H1 (cell line): Measurements from ENCODE around the gene FAM53B. TPM values are rescaled to one million over a fixed set of nuclear protein-coding genes. Genes with fewer than 3 reads are reported as not detected.

Experiments
- CTCF ChIA-PET: fragments of 300-600 bp; sonication (Branson Sonifier 250); formaldehyde crosslinking; loops from one replicate; lab custom pipeline; 2021; ENCODE audit not compliant: partially characterized antibody; lab: Charles Lee
- POLR2A ChIA-PET: fragments of 300-600 bp; sonication (Branson Sonifier 250); formaldehyde crosslinking; loops from one replicate; lab custom pipeline; 2021; ENCODE audit warnings: inconsistent platforms; ENCODE audit not compliant: partially characterized antibody; lab: Charles Lee
- DNase-seq, 2 experiments: peaks; one replicate each; pipeline versions ENCODE4 v3.0.0 to v3.0.0-alpha.2; 2010 to 2022; ENCODE audit warnings: low spot score in 2 of 2, low read depth in 1 of 2, mixed read lengths in 1 of 2
- FAIRE-seq: peaks from 2 replicates; lab custom pipeline; 2011; peaks lifted over from hg19 to GRCh38; lab: Jason Lieb, UNC
- H2AFZ ChIP-seq: 2 replicates; pipeline ENCODE4 v1.8.1; 2012; ENCODE audit warnings: low read length, inconsistent platforms
- H2AK5ac ChIP-seq: 2 replicates; pipeline ENCODE4 v1.6.1; 2013; ENCODE audit warnings: low read depth, low read length
- H2BK120ac ChIP-seq: replicated peaks from 2 replicates; pipeline ENCODE3; 2013; ENCODE audit warnings: low read depth, low read length, inconsistent platforms
- H2BK12ac ChIP-seq: 2 replicates; pipeline ENCODE4 v1.6.1; 2013; ENCODE audit warnings: low read depth, low read length
- H2BK15ac ChIP-seq: 2 replicates; pipeline ENCODE4 v1.6.1; 2013; ENCODE audit warnings: low read length
- H2BK20ac ChIP-seq: 2 replicates; pipeline ENCODE4 v1.6.1; 2013; ENCODE audit warnings: low read length
- H2BK5ac ChIP-seq: 2 replicates; pipeline ENCODE4 v1.6.1; 2013; ENCODE audit warnings: low read depth, low read length
- H3K14ac ChIP-seq: 2 replicates; pipeline ENCODE4 v1.6.1; 2013; ENCODE audit warnings: inconsistent platforms; ENCODE audit not compliant: insufficient read length
- H3K18ac ChIP-seq: 2 replicates; pipeline ENCODE4 v1.6.1; 2013; ENCODE audit warnings: low read length; ENCODE audit errors: extremely low read depth
- H3K23ac ChIP-seq: 2 replicates; pipeline ENCODE4 v1.6.1; 2013; ENCODE audit warnings: inconsistent platforms; ENCODE audit not compliant: insufficient read length
- H3K23me2 ChIP-seq: 2 replicates; pipeline ENCODE4 v1.6.1; 2013; ENCODE audit warnings: low read depth, low read length
- H3K27ac ChIP-seq: 2 replicates; pipeline ENCODE4 v1.6.1; 2011; ENCODE audit warnings: low read depth, low read length, inconsistent platforms
- H3K27me3 ChIP-seq, 4 experiments: replicated peaks in 1 of 4; 1 replicate in 1 of 4; 2 replicates in 3 of 4; pipeline versions ENCODE4 v1.6.1 to v1.8.1; 2011 to 2013; ENCODE audit warnings: low read length in 3 of 4, mild to moderate bottlenecking in 3 of 4, inconsistent platforms in 2 of 4, mixed read lengths in 2 of 4, moderate library complexity in 1 of 4; ENCODE audit not compliant: control insufficient read depth in 3 of 4, insufficient read depth in 3 of 4; ENCODE audit errors: extremely low read depth in 1 of 4
- H3K36me3 ChIP-seq, 4 experiments: 2 replicates each; pipeline versions ENCODE4 v1.6.1 to v1.8.1; 2011 to 2013; ENCODE audit warnings: mild to moderate bottlenecking in 4 of 4, low read length in 3 of 4, moderate library complexity in 2 of 4, control low read depth in 1 of 4, inconsistent platforms in 1 of 4; ENCODE audit not compliant: insufficient read depth in 4 of 4, control insufficient read depth in 2 of 4
- H3K4ac ChIP-seq: replicated peaks from 2 replicates; pipeline ENCODE3; 2013; ENCODE audit warnings: low read length, low read depth, mixed read lengths, inconsistent platforms; ENCODE audit not compliant: insufficient read length
- H3K4me1 ChIP-seq, 4 experiments: replicated peaks in 1 of 4; 1 replicate in 1 of 4; 2 replicates in 3 of 4; pipeline versions ENCODE4 v1.6.1 to v1.8.1; 2011 to 2013; ENCODE audit warnings: low read length in 3 of 4, inconsistent platforms in 2 of 4, mixed read lengths in 1 of 4; ENCODE audit not compliant: insufficient read depth in 4 of 4, control insufficient read depth in 3 of 4
- H3K4me2 ChIP-seq, 2 experiments: 2 replicates each; pipeline versions ENCODE4 v1.6.1 to v1.8.1; 2011 to 2013; ENCODE audit warnings: low read depth in 2 of 2, low read length in 2 of 2, control low read depth in 1 of 2, inconsistent platforms in 1 of 2, mild to moderate bottlenecking in 1 of 2; ENCODE audit not compliant: insufficient read depth in 1 of 2
- H3K4me3 ChIP-seq, 4 experiments: fragments of 200-600, 300-600 bp in 1 of 4; sonication (generic), shearing (Covaris generic), sonication (Bioruptor Twin) in 1 of 4; 2 replicates each; pipeline versions ENCODE4 v1.5.1 to v1.8.1; 2011 to 2016; ENCODE audit warnings: low read length in 4 of 4, low read depth in 3 of 4, control low read depth in 2 of 4, inconsistent platforms in 2 of 4, mild to moderate bottlenecking in 2 of 4, mixed read lengths in 1 of 4, moderate library complexity in 1 of 4; ENCODE audit not compliant: insufficient read depth in 2 of 4; ENCODE audit errors: extremely low read depth in 1 of 4
- H3K56ac ChIP-seq: replicated peaks from 2 replicates; pipeline ENCODE3; 2013; ENCODE audit warnings: low read depth, mild to moderate bottlenecking, mixed read lengths, low read length, inconsistent platforms; ENCODE audit not compliant: insufficient read length
- H3K79me1 ChIP-seq: 2 replicates; pipeline ENCODE4 v1.6.1; 2013; ENCODE audit warnings: low read depth, low read length, control low read depth
- H3K79me2 ChIP-seq, 2 experiments: 2 replicates each; pipeline versions ENCODE4 v1.6.1 to v1.8.1; 2012 to 2013; ENCODE audit warnings: low read length in 2 of 2, mild to moderate bottlenecking in 2 of 2, inconsistent platforms in 1 of 2; ENCODE audit not compliant: insufficient read depth in 2 of 2, control insufficient read depth in 1 of 2
- H3K9ac ChIP-seq, 4 experiments: replicated peaks in 1 of 4; 1 replicate in 1 of 4; 2 replicates in 3 of 4; pipeline versions ENCODE4 v1.6.1 to v1.8.1; 2011 to 2013; ENCODE audit warnings: low read depth in 3 of 4, low read length in 3 of 4, control low read depth in 2 of 4, mild to moderate bottlenecking in 2 of 4, moderate library complexity in 2 of 4, inconsistent platforms in 1 of 4; ENCODE audit errors: extremely low read depth in 1 of 4
- H3K9me3 ChIP-seq, 2 experiments: 2 replicates each; pipeline versions ENCODE4 v1.6.1 to v1.8.1; 2012 to 2013; ENCODE audit warnings: mild to moderate bottlenecking in 2 of 2, moderate library complexity in 2 of 2, control low read depth in 1 of 2, inconsistent platforms in 1 of 2, low read depth in 1 of 2, low read length in 1 of 2, mixed read lengths in 1 of 2; ENCODE audit not compliant: insufficient read depth in 2 of 2
- H4K20me1 ChIP-seq, 2 experiments: replicated peaks in 1 of 2; 2 replicates each; pipeline versions ENCODE3 to v1.8.1; 2011 to 2013; ENCODE audit warnings: inconsistent platforms in 2 of 2, low read length in 2 of 2, mild to moderate bottlenecking in 1 of 2; ENCODE audit not compliant: insufficient read depth in 2 of 2, control insufficient read depth in 1 of 2
- H4K5ac ChIP-seq: 2 replicates; pipeline ENCODE4 v1.6.1; 2013; ENCODE audit warnings: low read length, low read depth, mixed read lengths, inconsistent platforms; ENCODE audit not compliant: insufficient read length
- H4K8ac ChIP-seq: 2 replicates; pipeline ENCODE4 v1.8.0; 2013; ENCODE audit warnings: mild to moderate bottlenecking, moderate library complexity, low read length, inconsistent platforms; ENCODE audit not compliant: insufficient read depth; ENCODE audit errors: extremely low read depth
- H4K91ac ChIP-seq: replicated peaks from 2 replicates; pipeline ENCODE3; 2013; ENCODE audit warnings: low read length, mixed read lengths, inconsistent platforms; ENCODE audit not compliant: insufficient read length
- ATF3 ChIP-seq: IDR thresholded peaks from 2 replicates; pipeline ENCODE4 v1.6.1; 2011; ENCODE audit warnings: low read depth, mild to moderate bottlenecking, low read length; ENCODE audit not compliant: insufficient read depth
- GABPA ChIP-seq: IDR thresholded peaks from 2 replicates; pipeline ENCODE4 v1.6.1; 2011; ENCODE audit warnings: mild to moderate bottlenecking, low read length, moderate library complexity, borderline replicate concordance; ENCODE audit not compliant: insufficient read depth
- HDAC2 ChIP-seq, 2 experiments: fragments of 300-600 bp in 1 of 2; sonication (generic) in 1 of 2; IDR thresholded peaks; 2 replicates each; pipeline ENCODE4 v1.6.1; 2011 to 2012; ENCODE audit warnings: low read depth in 2 of 2, low read length in 2 of 2, mild to moderate bottlenecking in 2 of 2, moderate library complexity in 2 of 2, borderline replicate concordance in 1 of 2, inconsistent platforms in 1 of 2
- JUN ChIP-seq: IDR thresholded peaks from 2 replicates; pipeline ENCODE4 v1.6.1; 2011; ENCODE audit warnings: low read depth, mild to moderate bottlenecking, improper control_type of control experiment, low read length
- RNF2 ChIP-seq: fragments of 200-900, 300-1000 bp; sonication (generic); IDR thresholded peaks from 2 replicates; pipeline ENCODE4 v1.7.1; 2016; ENCODE audit warnings: borderline replicate concordance, low read depth, mild to moderate bottlenecking, antibody characterized with exemption, low read length; ENCODE audit not compliant: poor library complexity, severe bottlenecking; ENCODE audit errors: missing control alignments
- SAP30 ChIP-seq: fragments of 300-600 bp; sonication (generic); IDR thresholded peaks from 2 replicates; pipeline ENCODE4 v1.7.1; 2012; ENCODE audit warnings: low read length, moderate library complexity, mild to moderate bottlenecking, inconsistent platforms; ENCODE audit not compliant: insufficient read depth, insufficient replicate concordance
- SIN3A ChIP-seq, 2 experiments: IDR thresholded peaks in 1 of 2; conservative IDR thresholded peaks in 1 of 2; 2 replicates each; pipeline ENCODE4 v1.6.1; 2011 to 2012; ENCODE audit warnings: low read length in 2 of 2, improper control_type of control experiment in 1 of 2, low read depth in 1 of 2, mild to moderate bottlenecking in 1 of 2
- SP2 ChIP-seq: IDR thresholded peaks from 2 replicates; pipeline ENCODE4 v1.6.1; 2012; ENCODE audit warnings: mild to moderate bottlenecking, low read length, inconsistent platforms
- TAF7 ChIP-seq: optimal IDR thresholded peaks from 2 replicates; pipeline ENCODE3; 2011; ENCODE audit warnings: low read depth, mild to moderate bottlenecking, inconsistent platforms, low read length, moderate library complexity, borderline replicate concordance
- TCF12 ChIP-seq: IDR thresholded peaks from 2 replicates; pipeline ENCODE4 v1.6.1; 2011; ENCODE audit warnings: low read depth, mild to moderate bottlenecking, low read length
- WGBS, 2 experiments: shearing (Covaris generic) in 1 of 2; methylation state at CpG; one replicate each; pipeline versions ENCODE4 v1.1.6 to v1.1.7; 2013 to 2015; ENCODE audit warnings: low lambda C conversion rate in 2 of 2, mixed read lengths in 2 of 2, inconsistent platforms in 1 of 2, low coverage in 1 of 2, missing lambda C conversion rate in 1 of 2; ENCODE audit not compliant: insufficient replicate concordance in 2 of 2, insufficient coverage in 1 of 2, insufficient read length in 1 of 2; ENCODE audit errors: extremely low coverage in 1 of 2, missing lambda C conversion rate in 1 of 2; 5-methylcytosine and 5-hydroxymethylcytosine counted together
- polyA plus RNA-seq, 7 experiments: library from polyadenylated mRNA; depleted of rRNA in 3 of 7; stranded (reverse) in 5 of 7; unstranded in 2 of 7; fragments of >200 nt in 5 of 7; fragments of 200-250 nt in 2 of 7; gene quantifications; 1 replicate in 5 of 7; 2 replicates in 1 of 7; 4 replicates in 1 of 7; pipeline versions ENCODE4 v1.2.1 to v1.2.3, GENCODE V29; 2011 to 2013; ENCODE audit warnings: missing spikeins in 2 of 7, mixed read lengths in 2 of 7
- total RNA-seq: library from RNA; stranded (reverse); fragmentation: NEBNext Ultra II Directional; extraction: Animal tissue kit (Norgen Biotek cat#: 25700); gene quantifications from 2 replicates; pipeline ENCODE4 v1.2.1, GENCODE V29; 2021

The FAM53B gene
- total and polyA plus RNA-seq, 2 of the 8 experiments (the other 6 are each of a cell fraction or from before 2014, with no cell fraction given), result 5.3 to 14.4 TPM

GRCh38 chr10:124596962-124597845 is 147.0 kb downstream of the FAM53B start:
- Histone ChIP-seq H2BK15ac (no peak overlapping the region), H3K79me2 (no peaks in the 10 kb centered on the region), H3K9ac (no peak overlapping the region), H3K18ac (no peak overlapping the region), H3K79me1 (0 out of 2 replicates have a peak, but pooled peaks cover 2% of the 10 kb centered on the region), H2BK20ac (no peak overlapping the region), H3K4me1 (no peaks in the 10 kb centered on the region), H3K4me2 (no peak overlapping the region), H3K27me3 (no peaks in the 10 kb centered on the region; a peak in 2 of 7 replicates), H2BK12ac (no peak overlapping the region), H3K14ac (no peak overlapping the region), H3K9me3 (no peaks in the 10 kb centered on the region), H3K4ac (no peak overlapping the region), H4K5ac (no peak overlapping the region), H3K4me3 (no peak overlapping the region), H2AK5ac (no peak overlapping the region), H3K36me3 (no peaks in the 10 kb centered on the region), H3K23me2 (peaks cover 5% of the 10 kb centered on the region), H3K56ac (no peak overlapping the region), H2BK120ac (no peak overlapping the region), H4K91ac (no peak overlapping the region), H4K8ac (no peak overlapping the region), H2AFZ (no peak overlapping the region), H3K27ac (no peak overlapping the region), H3K23ac (no peak overlapping the region), H2BK5ac (no peak overlapping the region), H4K20me1 (peaks cover 2 to 8% of the 10 kb centered on the region in 2 experiments)
- POLR2A ChIA-PET, result no interaction called here
- DNase-seq, result no peak
- CTCF ChIA-PET, result interaction anchor here (2.0 kb wide), 1 partner anchor 47 kb away, joined by 4 read pairs; no protein-coding TSS in a partner anchor
- 82% methylated on average over 19 of the region's 21 CpGs; no CpG with 5 or more reads in 1 of the 2 experiments for WGBS, 2 experiments
- FAIRE-seq, result no peak
- TF ChIP-seq SP2 (no peak), SIN3A (conservative IDR thresholded peaks at IDR 0.05 in 1 of 2, IDR thresholded peaks at IDR 0.05 in 1 of 2; ENCODE audit: low read depth in 1 of 2, low read length in 2 of 2) (no peak), JUN (no peak), ATF3 (no peak), RNF2 (no peak), GABPA (no peak), TAF7 (no peak), TCF12 (no peak), SAP30 (no peak), HDAC2 (IDR thresholded peaks at IDR 0.05; ENCODE audit: borderline replicate concordance in 1 of 2, low read depth in 2 of 2, low read length in 2 of 2) (no peak)
